HEK293 (cell line): ENCODE measurements around the gene GALNT10.

Source experiments
- CTCF ChIA-PET: fragments of 350-600 bp; formaldehyde crosslinking; extraction: SDS; loops from one replicate; lab custom pipeline; 2021; ENCODE audit warnings: antibody characterized with exemption; lab: Yijun Ruan, JAX
- POLR2A ChIA-PET: fragments of 300-600 bp; formaldehyde crosslinking; extraction: SDS; loops from one replicate; lab custom pipeline; 2020; ENCODE audit warnings: antibody characterized with exemption, inconsistent platforms; lab: Yijun Ruan, JAX
- H3K27ac ChIP-seq: fragments of 200-500 bp; sonication (Bioruptor generic); 2 replicates; pipeline ENCODE4 v1.5.1; 2014; ENCODE audit warnings: low read depth, low read length, control low read depth, inconsistent platforms; ENCODE audit errors: extremely low read depth
- H3K36me3 ChIP-seq, 2 experiments: fragments of 200-500 bp in 1 of 2; sonication (Bioruptor generic) in 1 of 2; 1 replicate in 1 of 2; 2 replicates in 1 of 2; pipeline ENCODE4 v1.5.1; 2014 to 2017; ENCODE audit warnings: inconsistent platforms in 2 of 2, low read length in 2 of 2; ENCODE audit not compliant: control insufficient read depth in 2 of 2, insufficient read depth in 1 of 2
- H3K4me1 ChIP-seq: fragments of 200-500 bp; sonication (Bioruptor generic); 2 replicates; pipeline ENCODE4 v1.5.1; 2014; ENCODE audit warnings: mild to moderate bottlenecking, low read length, inconsistent platforms; ENCODE audit not compliant: control insufficient read depth, insufficient read depth
- H3K4me3 ChIP-seq: 2 replicates; pipeline ENCODE4 v1.5.1; 2011; ENCODE audit warnings: low read depth, mild to moderate bottlenecking, control low read depth, low read length, moderate library complexity
- H3K9me3 ChIP-seq: fragments of 200-500 bp; sonication (Bioruptor generic); 2 replicates; pipeline ENCODE4 v1.5.1; 2014; ENCODE audit warnings: low read depth, low read length, inconsistent platforms; ENCODE audit not compliant: control insufficient read depth, insufficient read depth
- BCL6B ChIP-seq: fragments of 450-650 bp; formaldehyde crosslinking; IDR thresholded peaks from 2 replicates; pipeline ENCODE4 v1.5.1; 2017; ENCODE audit warnings: missing biosample characterization, missing genetic modification characterization
- KLF16 ChIP-seq: fragments of 450-650 bp; formaldehyde crosslinking; IDR thresholded peaks from 2 replicates; pipeline ENCODE4 v1.5.1; 2017; ENCODE audit warnings: missing biosample characterization, missing genetic modification characterization
- YY2 ChIP-seq: fragments of 450-650 bp; formaldehyde crosslinking; IDR thresholded peaks from 2 replicates; pipeline ENCODE4 v1.5.1; 2016; ENCODE audit warnings: missing biosample characterization, missing genetic modification characterization
- ZBTB6 ChIP-seq: fragments of 450-650 bp; formaldehyde crosslinking; IDR thresholded peaks from 2 replicates; pipeline ENCODE4 v1.5.1; 2017; ENCODE audit warnings: missing biosample characterization, missing genetic modification characterization
- ZFP69B ChIP-seq: fragments of 450-650 bp; formaldehyde crosslinking; IDR thresholded peaks from 2 replicates; pipeline ENCODE4 v1.5.1; 2016; ENCODE audit warnings: missing biosample characterization, missing genetic modification characterization
- ZNF175 ChIP-seq: fragments of 450-650 bp; formaldehyde crosslinking; IDR thresholded peaks from 2 replicates; pipeline ENCODE4 v1.5.1; 2016; ENCODE audit warnings: missing biosample characterization, missing genetic modification characterization
- ZNF202 ChIP-seq: fragments of 450-650 bp; formaldehyde crosslinking; IDR thresholded peaks from 2 replicates; pipeline ENCODE4 v1.5.1; 2016; ENCODE audit warnings: missing biosample characterization, missing genetic modification characterization, borderline replicate concordance
- ZNF280D ChIP-seq: fragments of 450-650 bp; formaldehyde crosslinking; IDR thresholded peaks from 2 replicates; pipeline ENCODE4 v1.5.1; 2016; ENCODE audit warnings: missing biosample characterization, missing genetic modification characterization
- ZNF292 ChIP-seq: fragments of 450-650 bp; formaldehyde crosslinking; IDR thresholded peaks from 2 replicates; pipeline ENCODE4 v1.5.1; 2016; ENCODE audit warnings: low read depth, missing biosample characterization, missing genetic modification characterization, borderline replicate concordance
- ZNF341 ChIP-seq: fragments of 450-650 bp; formaldehyde crosslinking; IDR thresholded peaks from 2 replicates; pipeline ENCODE4; 2016; ENCODE audit warnings: low read depth, missing biosample characterization, missing genetic modification characterization
- ZNF354C ChIP-seq: fragments of 450-650 bp; formaldehyde crosslinking; IDR thresholded peaks from 2 replicates; pipeline ENCODE4 v1.5.1; 2016; ENCODE audit warnings: missing biosample characterization, missing genetic modification characterization, low read depth, borderline replicate concordance
- ZNF366 ChIP-seq: fragments of 450-650 bp; formaldehyde crosslinking; conservative IDR thresholded peaks from 2 replicates; pipeline ENCODE4 v1.5.1; 2016; ENCODE audit warnings: missing biosample characterization, missing genetic modification characterization
- ZNF560 ChIP-seq: fragments of 450-650 bp; formaldehyde crosslinking; IDR thresholded peaks from 2 replicates; pipeline ENCODE4 v1.5.1; 2017; ENCODE audit warnings: missing biosample characterization, missing genetic modification characterization, borderline replicate concordance
- ZNF624 ChIP-seq: fragments of 450-650 bp; formaldehyde crosslinking; IDR thresholded peaks from 2 replicates; pipeline ENCODE4 v1.5.1; 2017; ENCODE audit warnings: missing biosample characterization, missing genetic modification characterization
- ZNF645 ChIP-seq: fragments of 450-650 bp; formaldehyde crosslinking; IDR thresholded peaks from 2 replicates; pipeline ENCODE4; 2016; ENCODE audit warnings: missing biosample characterization, missing genetic modification characterization
- ZNF658 ChIP-seq: fragments of 450-650 bp; formaldehyde crosslinking; IDR thresholded peaks from 2 replicates; pipeline ENCODE4; 2016; ENCODE audit warnings: missing biosample characterization, missing genetic modification characterization
- ZNF664 ChIP-seq: fragments of 450-650 bp; formaldehyde crosslinking; IDR thresholded peaks from 2 replicates; pipeline ENCODE4 v1.5.1; 2016; ENCODE audit warnings: missing biosample characterization, missing genetic modification characterization
- ZNF777 ChIP-seq: fragments of 450-650 bp; formaldehyde crosslinking; IDR thresholded peaks from 2 replicates; pipeline ENCODE4 v1.5.1; 2017; ENCODE audit warnings: missing biosample characterization, missing genetic modification characterization, borderline replicate concordance
- ZNF785 ChIP-seq: fragments of 450-650 bp; formaldehyde crosslinking; IDR thresholded peaks from 2 replicates; pipeline ENCODE4 v1.5.1; 2016; ENCODE audit warnings: missing biosample characterization, missing genetic modification characterization
- ZSCAN16 ChIP-seq: fragments of 450-650 bp; formaldehyde crosslinking; IDR thresholded peaks from 2 replicates; pipeline ENCODE4 v1.5.1; 2016; ENCODE audit warnings: missing biosample characterization, missing genetic modification characterization

GALNT10 gene

GRCh38 chr5:154166901-154167791 lies 23.4 kb upstream of the GALNT10 start:
- CTCF ChIA-PET, result interaction anchor here (1.4 to 2.0 kb wide), 2 partner anchors 10 to 13 kb away, joined by 3 to 7 read pairs; no protein-coding TSS in a partner anchor
- no peaks in the 10 kb centered on the region for H3K9me3 ChIP-seq
- TF ChIP-seq ZNF664 (tag by site-specific recombination), result no peak
- TF ChIP-seq ZNF366, result peak; percentile 94
- TF ChIP-seq, all 188 proteins: peak for 1
- POLR2A ChIA-PET, result no interaction called here
- Histone ChIP-seq H3K27ac (no peak overlapping the region), H3K4me3 (no peak overlapping the region), H3K36me3 (no peaks in the 10 kb centered on the region), H3K4me1 (no peaks in the 10 kb centered on the region)

GRCh38 chr5:154168395-154168794 lies 22.1 kb upstream of the GALNT10 start:
- no peaks in the 10 kb centered on the region for H3K36me3 ChIP-seq
- no peak overlapping the region for H3K4me3 ChIP-seq
- no peak overlapping the region for H3K27ac ChIP-seq
- POLR2A ChIA-PET, result no interaction called here
- TF ChIP-seq ZBTB6, result no peak
- TF ChIP-seq ZNF624 (tag by site-specific recombination), result no peak
- no peak for TF ChIP-seq ZNF777 (tag by site-specific recombination)
- no peak for TF ChIP-seq ZNF175 (tag by site-specific recombination)
- no peak for TF ChIP-seq ZFP69B (tag by site-specific recombination)
- TF ChIP-seq BCL6B (tag by site-specific recombination), result no peak
- TF ChIP-seq ZNF354C (tag by site-specific recombination), result no peak
- TF ChIP-seq ZNF341 (tag by site-specific recombination), result no peak
- no peak for TF ChIP-seq ZNF280D
- TF ChIP-seq ZNF658 (tag by site-specific recombination), result no peak
- no peak for TF ChIP-seq ZNF292
- no peak for TF ChIP-seq ZSCAN16
- no peak for TF ChIP-seq ZNF202 (tag by site-specific recombination)
- TF ChIP-seq YY2, result no peak
- TF ChIP-seq ZNF645 (tag by site-specific recombination), result no peak
- TF ChIP-seq KLF16 (tag by site-specific recombination), result no peak
- TF ChIP-seq ZNF785 (tag by site-specific recombination), result no peak
- no peak for TF ChIP-seq ZNF560
- TF ChIP-seq, all 188 proteins: peak for 0
- no peaks in the 10 kb centered on the region for H3K4me1 ChIP-seq
- CTCF ChIA-PET, result interaction anchor here (1.4 to 2.0 kb wide), 2 partner anchors 11 to 12 kb away, joined by 3 to 7 read pairs; no protein-coding TSS in a partner anchor
- H3K9me3 ChIP-seq, result no peaks in the 10 kb centered on the region
